Astrocyte of the cerebellum (primary cell): Measurements from ENCODE around the gene FZD7.

Source experiments
- DNase-seq: peaks from one replicate; pipeline ENCODE4 v3.0.0-alpha.2; 2011; ENCODE audit warnings: low read depth
- H3K4me3 ChIP-seq: 2 replicates; pipeline ENCODE4 v1.5.1; 2011; ENCODE audit warnings: mild to moderate bottlenecking, low read depth, low read length, moderate library complexity
- in situ Hi-C: cut with HindIII; loops from 2 replicates; pipeline ENCODE4 v1.10.0; 2017; ENCODE audit warnings: low sequenced_read_pairs
- TF ChIP-seq, protein P1 (sequence below): IDR thresholded peaks from 2 replicates; pipeline ENCODE4 v1.5.1; 2012; ENCODE audit warnings: low read length, low read depth, moderate library complexity, mild to moderate bottlenecking; ENCODE audit errors: missing control alignments

Gene FZD7

DNA sequence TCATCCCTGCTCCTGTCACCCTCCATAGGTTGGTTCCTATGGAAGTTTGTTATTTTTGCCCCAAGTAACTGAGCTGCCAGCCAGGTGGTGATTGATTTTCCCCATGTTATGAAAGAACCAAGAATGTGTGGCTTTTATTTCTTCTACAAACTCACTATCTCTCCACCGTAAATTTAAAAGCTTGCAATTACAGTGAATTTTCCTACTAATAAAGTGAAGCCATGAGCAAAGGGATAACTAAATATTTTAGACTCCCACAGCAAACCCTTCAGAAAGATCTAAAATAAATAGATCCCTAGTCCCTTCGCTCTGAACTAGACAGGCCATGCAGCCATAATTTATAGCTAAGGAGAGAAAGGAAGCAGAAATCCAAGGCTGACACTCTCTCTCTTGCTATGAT is 33.2 kb downstream of the FZD7 start:
- DNase-seq, result no peak
- TF ChIP-seq, protein P1, sequence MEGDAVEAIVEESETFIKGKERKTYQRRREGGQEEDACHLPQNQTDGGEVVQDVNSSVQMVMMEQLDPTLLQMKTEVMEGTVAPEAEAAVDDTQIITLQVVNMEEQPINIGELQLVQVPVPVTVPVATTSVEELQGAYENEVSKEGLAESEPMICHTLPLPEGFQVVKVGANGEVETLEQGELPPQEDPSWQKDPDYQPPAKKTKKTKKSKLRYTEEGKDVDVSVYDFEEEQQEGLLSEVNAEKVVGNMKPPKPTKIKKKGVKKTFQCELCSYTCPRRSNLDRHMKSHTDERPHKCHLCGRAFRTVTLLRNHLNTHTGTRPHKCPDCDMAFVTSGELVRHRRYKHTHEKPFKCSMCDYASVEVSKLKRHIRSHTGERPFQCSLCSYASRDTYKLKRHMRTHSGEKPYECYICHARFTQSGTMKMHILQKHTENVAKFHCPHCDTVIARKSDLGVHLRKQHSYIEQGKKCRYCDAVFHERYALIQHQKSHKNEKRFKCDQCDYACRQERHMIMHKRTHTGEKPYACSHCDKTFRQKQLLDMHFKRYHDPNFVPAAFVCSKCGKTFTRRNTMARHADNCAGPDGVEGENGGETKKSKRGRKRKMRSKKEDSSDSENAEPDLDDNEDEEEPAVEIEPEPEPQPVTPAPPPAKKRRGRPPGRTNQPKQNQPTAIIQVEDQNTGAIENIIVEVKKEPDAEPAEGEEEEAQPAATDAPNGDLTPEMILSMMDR, result no peak
- H3K4me3 ChIP-seq, result no peak overlapping the region
- in situ Hi-C loops, result no loop called here

DNA sequence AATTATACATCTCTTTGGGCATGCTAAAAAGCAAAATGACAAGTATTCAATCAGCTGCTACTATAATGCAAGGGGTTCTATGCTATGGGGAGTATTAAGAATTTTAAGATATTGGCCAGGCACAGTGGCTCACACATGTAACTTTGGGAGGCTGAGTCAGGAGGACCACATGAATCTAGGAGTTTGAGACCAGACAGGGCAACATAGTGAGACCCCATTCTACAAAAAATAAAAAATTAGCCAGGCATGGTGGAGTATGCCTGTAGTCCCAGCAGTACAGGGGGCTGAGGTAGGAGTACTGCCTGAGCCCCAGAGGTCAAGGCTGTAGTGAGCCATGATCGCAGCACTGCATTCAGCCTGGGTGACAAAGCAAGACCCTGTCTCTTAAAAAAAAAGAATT is 33.9 kb downstream of the FZD7 start:
- in situ Hi-C loops, result no loop called here
- TF ChIP-seq, protein P1, result no peak
- H3K4me3 ChIP-seq, result no peak overlapping the region
- DNase-seq, result no peak

DNA sequence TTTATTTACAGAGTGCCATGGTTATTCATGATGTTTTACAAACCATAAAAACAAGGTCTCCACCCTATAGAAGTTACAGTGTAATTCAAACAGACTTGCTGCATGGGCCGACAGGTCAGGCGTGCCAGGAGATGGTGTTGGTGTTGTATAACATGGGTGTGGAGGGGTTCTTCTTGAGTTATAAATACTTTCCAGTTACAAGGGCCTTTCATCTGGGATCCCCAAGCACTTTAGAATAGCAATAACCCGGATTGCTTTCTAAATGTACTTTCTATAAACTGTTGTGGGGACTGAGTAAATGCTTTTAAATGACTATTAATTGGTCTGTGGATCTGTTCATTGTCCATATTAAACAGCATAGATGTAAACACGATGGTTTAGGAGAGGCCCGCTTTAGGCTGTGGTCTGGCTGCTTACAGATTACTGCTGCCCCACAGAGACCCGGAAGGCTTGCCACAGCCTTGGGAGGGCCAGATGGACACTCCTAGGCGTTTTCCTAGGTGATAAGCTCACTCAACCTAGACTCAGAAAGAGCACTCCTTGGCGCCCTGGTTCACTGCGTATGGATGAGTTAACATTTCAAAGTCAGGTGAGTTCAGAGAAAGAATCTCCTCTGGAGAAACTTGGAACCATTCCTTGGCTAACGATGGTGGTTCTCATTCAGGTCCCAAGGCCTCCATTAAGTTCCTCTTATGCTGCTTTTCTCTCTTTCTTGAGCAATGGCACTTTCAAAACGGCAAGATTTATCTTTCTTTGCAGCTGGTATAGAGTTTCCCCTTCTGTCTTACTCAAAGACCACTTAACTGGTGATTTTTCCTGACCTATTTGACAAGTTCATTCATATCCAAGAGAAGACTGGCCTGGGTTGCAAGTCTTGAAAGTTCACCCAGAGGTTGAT is 35.8 kb downstream of the FZD7 start:
- no peak for DNase-seq
- H3K4me3 ChIP-seq, result no peak overlapping the region
- TF ChIP-seq, protein P1, result no peak
- in situ Hi-C loops, result no loop called here

DNA sequence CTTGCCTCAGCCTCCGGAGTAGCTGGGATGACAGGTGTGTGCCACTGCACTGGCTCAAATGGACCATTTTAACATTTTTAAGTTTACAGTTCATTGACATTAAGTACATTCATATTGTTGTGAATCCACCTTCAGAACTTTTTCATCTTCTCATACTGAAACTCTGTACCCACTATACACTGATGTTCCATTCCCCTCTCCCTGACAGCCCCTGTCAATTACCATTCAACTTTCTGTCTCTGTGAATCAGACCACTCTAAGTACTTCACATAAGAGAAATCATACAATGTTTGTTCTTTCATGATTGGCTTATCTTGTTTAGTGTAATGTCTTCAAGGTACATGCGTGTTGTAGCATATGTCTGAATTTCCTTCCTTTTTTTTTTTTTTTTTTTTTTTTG is 37.5 kb downstream of the FZD7 start:
- in situ Hi-C loops, result no loop called here
- TF ChIP-seq, protein P1, result no peak
- no peak for DNase-seq
- no peak overlapping the region for H3K4me3 ChIP-seq

DNA sequence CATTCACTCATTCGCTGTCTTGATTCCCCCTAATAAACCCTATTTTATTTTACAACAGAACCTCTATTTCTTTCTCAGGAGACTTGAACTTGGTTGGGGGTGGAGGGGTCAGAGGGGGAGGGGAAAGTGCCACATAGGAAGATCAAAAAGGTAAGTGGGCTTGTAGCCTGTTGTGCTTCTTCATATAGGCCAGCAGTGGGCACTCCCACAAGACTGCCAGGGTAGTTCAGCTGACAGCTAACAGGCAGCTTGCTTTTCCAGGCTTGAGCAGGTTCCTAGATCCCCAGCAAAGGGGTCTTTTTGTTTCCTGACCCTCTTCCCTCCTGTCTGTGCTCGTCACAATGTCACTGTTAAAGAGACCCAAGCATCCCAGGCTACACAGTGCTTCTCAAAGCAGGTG is 38.6 kb downstream of the FZD7 start:
- in situ Hi-C loops, result no loop called here
- no peak overlapping the region for H3K4me3 ChIP-seq
- TF ChIP-seq, protein P1, result no peak
- DNase-seq, result no peak

DNA sequence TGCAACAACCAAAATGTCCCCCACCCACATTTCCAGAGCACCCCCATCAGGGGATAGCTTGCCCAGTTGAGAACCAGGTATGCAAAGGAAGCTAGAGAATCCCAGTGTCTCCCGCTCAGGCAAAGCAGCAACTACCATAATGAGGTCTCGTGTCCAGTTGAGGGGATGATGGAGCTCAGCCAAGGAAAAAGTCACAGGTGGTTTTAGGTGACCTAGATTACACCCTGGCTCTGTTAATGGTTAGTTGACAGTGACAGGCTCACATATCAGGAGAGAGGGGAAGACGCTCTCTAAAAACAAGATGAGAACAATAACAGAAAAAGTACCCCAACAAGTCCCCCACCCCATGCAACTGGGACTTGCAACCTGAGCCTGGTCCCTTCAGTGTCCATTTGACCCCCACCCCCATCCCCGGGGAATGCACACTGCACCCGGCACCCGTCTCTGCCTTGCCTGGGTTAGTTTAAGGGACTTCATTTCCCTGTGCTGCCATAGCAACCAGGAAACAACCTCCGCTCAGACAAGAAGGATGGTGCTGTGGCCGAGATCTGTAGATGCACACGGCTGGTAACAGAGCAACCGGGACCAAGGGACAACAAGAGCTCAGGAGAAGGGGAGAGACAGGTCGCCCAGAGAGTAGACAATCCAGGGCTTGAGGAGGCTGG is 39.2 kb downstream of the FZD7 start, which contains the start of gene KIAA2012:
Gene KIAA2012, plus strand, starts transcription at position 519 of the 665 bp plus-strand sequence. CDS start 373 bp downstream, outside the sequence.
- TF ChIP-seq, protein P1, result no peak
- no peak within 1 kb of the TSS for H3K4me3 ChIP-seq
- in situ Hi-C loops, result no loop called here
- no peak for DNase-seq
